Lower lobe of right lung (tissue), 2 donors: ENCODE measurements around the gene EXOC4. TPM values are rescaled to one million over a fixed set of nuclear protein-coding genes. Genes with fewer than 3 reads are reported as not detected.

ENCODE experiments used
- ATAC-seq, 2 donors: fragments of 200-7000 bp; cut with Tn5 transposase; one replicate each; pipeline ENCODE4 v1.9.1; 2020 to 2022; ENCODE audit warnings: mild to moderate bottlenecking in 2 of 2, moderate library complexity in 2 of 2
- DNase-seq: peaks from one replicate; pipeline ENCODE4 v3.0.0-alpha.2; 2020
- H3K27ac ChIP-seq: fragments of 200-600 bp; one replicate; pipeline ENCODE4 v1.8.0; 2022
- H3K27me3 ChIP-seq: fragments of 200-600 bp; one replicate; pipeline ENCODE4 v1.8.0; 2022; ENCODE audit warnings: low read depth
- H3K36me3 ChIP-seq: fragments of 200-600 bp; one replicate; pipeline ENCODE4 v1.8.0; 2022; ENCODE audit warnings: mild to moderate bottlenecking
- H3K4me1 ChIP-seq: fragments of 200-600 bp; one replicate; pipeline ENCODE4 v1.8.0; 2022
- H3K4me3 ChIP-seq: fragments of 200-600 bp; one replicate; pipeline ENCODE4 v1.8.0; 2022; ENCODE audit warnings: mild to moderate bottlenecking
- H3K9me3 ChIP-seq: fragments of 200-600 bp; one replicate; pipeline ENCODE4 v1.8.0; 2022
- intact Hi-C: fragments of 100-400 bp; cut with DNase I; formaldehyde crosslinking; loops from one replicate; pipeline ENCODE4 v1.11.0; 2022
- total RNA-seq: library from RNA; stranded (reverse); fragmentation: NEBNext Ultra II Directional; extraction: Animal tissue kit (Norgen Biotek cat#: 25700); gene quantifications from one replicate; pipeline ENCODE4 v1.2.1, GENCODE V29; 2021
- TF ChIP-seq, protein P1 (sequence below): fragments of 200-600 bp; IDR thresholded peaks from one replicate; pipeline ENCODE4 v1.8.0; 2022; ENCODE audit warnings: antibody characterized with exemption, mild to moderate bottlenecking
- donor health status: DM: no; HTN: yes; CAD: no; lungs with severe emphysema.

The EXOC4 gene
- total RNA-seq, 1 donor from 2014 or later: 80.2 TPM

DNA sequence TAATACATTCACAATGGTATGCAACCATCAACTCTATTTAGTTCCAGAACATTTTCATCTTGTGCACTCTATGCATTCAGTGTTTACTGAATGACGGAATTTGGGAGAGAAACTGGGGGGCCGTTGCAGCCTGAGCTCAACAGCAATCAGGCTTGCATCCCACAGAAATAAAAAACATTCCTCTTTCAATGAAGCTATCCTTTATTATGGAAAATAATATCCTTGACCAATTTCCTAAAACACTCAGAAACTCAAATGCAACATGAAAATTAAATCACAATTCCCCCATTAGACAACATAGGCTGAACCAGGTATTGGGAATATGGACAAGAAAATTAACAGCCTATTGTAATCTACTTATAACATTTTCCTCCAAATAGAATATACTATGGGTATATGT is 6.3 kb upstream of the EXOC4 start:
- Histone ChIP-seq H3K9me3 (no peaks in the 10 kb centered on the region), H3K27me3 (no peaks in the 10 kb centered on the region), H3K27ac (no peak overlapping the region), H3K4me1 (no peaks in the 10 kb centered on the region), H3K36me3 (no peaks in the 10 kb centered on the region), H3K4me3 (no peak overlapping the region)
- ATAC-seq: no peak
- TF ChIP-seq, protein P1, sequence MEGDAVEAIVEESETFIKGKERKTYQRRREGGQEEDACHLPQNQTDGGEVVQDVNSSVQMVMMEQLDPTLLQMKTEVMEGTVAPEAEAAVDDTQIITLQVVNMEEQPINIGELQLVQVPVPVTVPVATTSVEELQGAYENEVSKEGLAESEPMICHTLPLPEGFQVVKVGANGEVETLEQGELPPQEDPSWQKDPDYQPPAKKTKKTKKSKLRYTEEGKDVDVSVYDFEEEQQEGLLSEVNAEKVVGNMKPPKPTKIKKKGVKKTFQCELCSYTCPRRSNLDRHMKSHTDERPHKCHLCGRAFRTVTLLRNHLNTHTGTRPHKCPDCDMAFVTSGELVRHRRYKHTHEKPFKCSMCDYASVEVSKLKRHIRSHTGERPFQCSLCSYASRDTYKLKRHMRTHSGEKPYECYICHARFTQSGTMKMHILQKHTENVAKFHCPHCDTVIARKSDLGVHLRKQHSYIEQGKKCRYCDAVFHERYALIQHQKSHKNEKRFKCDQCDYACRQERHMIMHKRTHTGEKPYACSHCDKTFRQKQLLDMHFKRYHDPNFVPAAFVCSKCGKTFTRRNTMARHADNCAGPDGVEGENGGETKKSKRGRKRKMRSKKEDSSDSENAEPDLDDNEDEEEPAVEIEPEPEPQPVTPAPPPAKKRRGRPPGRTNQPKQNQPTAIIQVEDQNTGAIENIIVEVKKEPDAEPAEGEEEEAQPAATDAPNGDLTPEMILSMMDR: no peak
- intact Hi-C loops: no loop called here
- no peak for DNase-seq

DNA sequence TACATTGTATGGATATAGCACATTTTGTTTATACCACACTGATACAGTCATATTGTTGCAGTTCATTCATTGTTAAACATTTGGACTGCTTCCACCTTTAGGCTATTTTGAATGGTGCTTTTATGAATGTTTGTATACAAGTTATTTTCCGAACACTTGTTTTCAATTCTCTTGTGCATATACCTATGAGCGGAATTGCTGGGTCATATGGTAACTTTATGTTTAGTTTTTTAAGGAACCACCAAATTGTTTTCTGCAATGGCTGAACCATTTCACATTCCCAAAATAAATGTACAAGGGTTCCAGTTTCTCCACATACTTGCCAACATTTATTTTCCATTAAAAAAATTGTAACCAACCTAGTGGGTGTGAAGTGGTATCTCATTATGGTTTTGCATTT is 4.0 kb upstream of the EXOC4 start:
- Histone ChIP-seq H3K4me3 (no peak overlapping the region), H3K9me3 (no peaks in the 10 kb centered on the region), H3K27me3 (no peaks in the 10 kb centered on the region), H3K4me1 (peaks cover 5% of the 10 kb centered on the region), H3K36me3 (no peaks in the 10 kb centered on the region), H3K27ac (no peak overlapping the region)
- DNase-seq (no peak), ATAC-seq (no peak)
- TF ChIP-seq, protein P1: no peak
- intact Hi-C loops: no loop called here

DNA sequence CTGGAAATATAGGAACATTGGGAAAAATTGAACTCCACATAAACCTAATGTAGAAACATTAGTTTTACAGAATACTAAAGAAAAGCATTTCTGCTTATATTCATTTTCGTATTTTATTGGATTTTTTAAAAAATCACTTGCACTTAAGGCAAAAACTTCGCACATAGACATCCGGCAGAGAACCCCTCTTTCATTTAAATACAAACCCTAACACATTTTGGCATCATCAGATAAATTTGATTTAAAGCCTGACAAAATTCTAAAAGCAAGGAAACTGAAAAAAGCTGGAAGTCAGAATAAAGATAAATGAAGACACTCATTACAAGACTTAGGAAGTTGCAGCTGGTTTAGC is 396 bp upstream of the EXOC4 start:
- H3K27ac ChIP-seq: no peak overlapping the region
- no peaks in the 10 kb centered on the region for H3K9me3 ChIP-seq
- no peak for ATAC-seq
- intact Hi-C loops: no loop called here
- no peaks in the 10 kb centered on the region for H3K36me3 ChIP-seq
- TF ChIP-seq, protein P1: no peak
- DNase-seq: no peak
- H3K27me3 ChIP-seq: no peaks in the 10 kb centered on the region
- H3K4me3 ChIP-seq: no peak overlapping the region
- H3K4me1 ChIP-seq: peaks cover 19% of the 10 kb centered on the region

DNA sequence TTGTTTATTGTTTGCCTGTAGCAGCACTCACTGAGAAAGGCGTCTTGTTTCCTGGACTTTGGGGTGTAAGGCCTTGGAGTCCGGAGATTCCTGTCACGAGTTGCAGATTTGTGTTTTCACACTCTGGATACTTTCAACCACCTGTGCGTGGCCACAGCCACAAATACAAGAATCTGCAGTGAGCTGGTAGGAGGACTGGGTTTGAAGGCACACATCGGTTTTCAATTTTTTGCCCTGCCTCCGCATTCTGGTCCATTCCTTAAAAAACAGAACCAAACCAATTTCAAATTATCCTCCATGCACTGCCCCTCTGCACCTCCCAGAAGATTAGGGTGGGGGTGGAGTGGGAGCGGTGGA is 619 bp downstream of the EXOC4 start:
- ATAC-seq (peak; percentile 23 to 50), DNase-seq (no peak)
- TF ChIP-seq, protein P1: no peak
- Histone ChIP-seq H3K27ac (peak overlapping the region; percentile 91), H3K36me3 (no peaks in the 10 kb centered on the region), H3K27me3 (no peaks in the 10 kb centered on the region), H3K9me3 (no peaks in the 10 kb centered on the region), H3K4me1 (peaks cover 19% of the 10 kb centered on the region), H3K4me3 (peak overlapping the region; percentile 86)
- intact Hi-C loops: no loop called here

DNA sequence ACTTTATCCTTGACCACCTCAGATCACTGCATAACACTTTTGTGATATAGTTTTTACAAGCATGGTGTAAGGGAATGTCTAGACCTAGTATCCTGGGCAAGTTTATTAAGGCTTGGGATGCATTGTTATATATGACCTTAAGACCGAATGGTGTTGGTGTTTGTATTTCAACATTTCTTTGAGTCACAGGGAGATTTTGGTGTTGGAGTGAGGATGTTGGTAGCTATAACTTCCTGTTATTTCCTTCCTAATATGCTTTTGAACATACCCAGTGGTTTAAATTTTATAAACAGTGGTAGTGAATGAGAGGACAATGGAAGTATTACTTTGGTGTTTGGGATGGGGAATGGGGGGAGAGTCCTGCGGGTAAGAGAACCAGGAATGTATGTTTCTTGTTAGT is 2.6 kb downstream of the EXOC4 start:
- Histone ChIP-seq H3K4me1 (peaks cover 19% of the 10 kb centered on the region), H3K27me3 (no peaks in the 10 kb centered on the region), H3K36me3 (no peaks in the 10 kb centered on the region), H3K9me3 (no peaks in the 10 kb centered on the region), H3K27ac (no peak overlapping the region), H3K4me3 (no peak overlapping the region)
- ATAC-seq (no peak), DNase-seq (no peak)
- TF ChIP-seq, protein P1: no peak
- intact Hi-C loops: no loop called here

DNA sequence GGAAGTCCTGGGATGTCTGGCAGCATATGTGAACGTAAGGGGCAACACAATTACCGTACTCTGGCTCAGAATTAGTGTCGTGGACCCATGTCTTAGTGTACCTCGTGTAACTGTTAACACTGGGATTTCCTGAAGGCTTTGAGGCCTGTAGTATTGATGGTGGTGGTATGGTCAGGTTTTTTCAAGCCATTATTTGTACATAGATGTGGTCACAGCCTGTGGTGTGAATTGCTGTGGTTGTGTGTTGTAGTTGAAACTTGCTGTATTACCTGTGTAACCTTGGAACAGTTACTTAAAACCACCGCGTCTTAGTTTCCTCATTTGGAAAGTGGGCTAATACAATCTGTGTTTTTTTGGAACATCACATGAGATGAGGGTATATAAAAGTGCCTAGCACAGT is 5.3 kb downstream of the EXOC4 start:
- H3K4me3 ChIP-seq: no peak overlapping the region
- TF ChIP-seq, protein P1: no peak
- ATAC-seq: no peak
- no peak overlapping the region for H3K27ac ChIP-seq
- no peak for DNase-seq
- intact Hi-C loops: no loop called here
- no peaks in the 10 kb centered on the region for H3K27me3 ChIP-seq
- no peaks in the 10 kb centered on the region for H3K36me3 ChIP-seq
- no peaks in the 10 kb centered on the region for H3K9me3 ChIP-seq
- peaks cover 19% of the 10 kb centered on the region for H3K4me1 ChIP-seq
